ENCODE data around the gene CXCL5.

CXCL5 gene

GRCh38 chr4:73998040-73999011, at the start of gene CXCL5:
Gene CXCL5, minus strand, starts transcription at chr4:73998677. Its CDS starts 96 bp downstream, at chr4:73998581.
- FAIRE-seq, result no peak
- DNase-seq (ENCODE audit: insufficient read length, low spot score), result no peak

GRCh38 chr4:74047152-74047551, 48.7 kb upstream of the CXCL5 start:
- no peak for DNase-seq (ENCODE audit: insufficient read length, low spot score)
- no peak for FAIRE-seq

- FAIRE-seq (no peak), DNase-seq (ENCODE audit: insufficient read length, low spot score) (no peak)
Measured at GRCh38 chr4:74045772-74046171, 47.3 kb upstream of the CXCL5 start.

- no peak for DNase-seq (ENCODE audit: insufficient read length, low spot score)
- no peak for FAIRE-seq
Measured at GRCh38 chr4:74045247-74045646, 46.8 kb upstream of the CXCL5 start.

- no peak for DNase-seq (ENCODE audit: insufficient read length, low spot score)
- no peak for FAIRE-seq
Measured at GRCh38 chr4:74044677-74045076, 46.2 kb upstream of the CXCL5 start.

GRCh38 chr4:74042681-74043080, 44.2 kb upstream of the CXCL5 start:
- DNase-seq (ENCODE audit: insufficient read length, low spot score), result no peak
- no peak for FAIRE-seq

- no peak for FAIRE-seq
Measured at GRCh38 chr4:74041418-74041817, 42.9 kb upstream of the CXCL5 start.

GRCh38 chr4:74039315-74039763, 40.9 kb upstream of the CXCL5 start:
- FAIRE-seq (no peak), DNase-seq (ENCODE audit: insufficient read length, low spot score) (no peak)

More at GRCh38 chr4:74041418-74041817, 42.9 kb upstream of the CXCL5 start:
- no peak for DNase-seq (ENCODE audit: insufficient read length, low spot score)

GRCh38 chr4:74038425-74039314, 40.2 kb upstream of the CXCL5 start, which contains the start of gene CXCL3:
Gene CXCL3, minus strand, starts transcription at chr4:74038689. Its CDS starts 78 bp downstream, at chr4:74038611.
- DNase-seq (ENCODE audit: insufficient read length, low spot score) (no peak), FAIRE-seq (peak; percentile 39)

GRCh38 chr4:74038086-74038424, 39.6 kb upstream of the CXCL5 start:
- FAIRE-seq, result peak; percentile 47
- DNase-seq (ENCODE audit: insufficient read length, low spot score), result no peak

- FAIRE-seq (no peak), DNase-seq (ENCODE audit: insufficient read length, low spot score) (no peak)
Measured at GRCh38 chr4:74037076-74037955, 38.8 kb upstream of the CXCL5 start.

- DNase-seq (ENCODE audit: insufficient read length, low spot score) (no peak), FAIRE-seq (no peak)
Measured at GRCh38 chr4:74033739-74034138, 35.3 kb upstream of the CXCL5 start.

GRCh38 chr4:74032064-74032463, 33.6 kb upstream of the CXCL5 start:
- no peak for FAIRE-seq
- DNase-seq (ENCODE audit: insufficient read length, low spot score), result no peak

GRCh38 chr4:74031576-74031975, 33.1 kb upstream of the CXCL5 start:
- no peak for DNase-seq (ENCODE audit: insufficient read length, low spot score)
- no peak for FAIRE-seq

- no peak for FAIRE-seq
- DNase-seq (ENCODE audit: insufficient read length, low spot score), result no peak
Measured at GRCh38 chr4:74030285-74030684, 31.8 kb upstream of the CXCL5 start.

- FAIRE-seq, result no peak
- DNase-seq (ENCODE audit: insufficient read length, low spot score), result no peak
Measured at GRCh38 chr4:74028504-74028903, 30.0 kb upstream of the CXCL5 start.

GRCh38 chr4:74023709-74024108, 25.2 kb upstream of the CXCL5 start:
- FAIRE-seq, result no peak
- no peak for DNase-seq (ENCODE audit: insufficient read length, low spot score)

- DNase-seq (ENCODE audit: insufficient read length, low spot score), result no peak
- FAIRE-seq, result no peak
Measured at GRCh38 chr4:74021601-74022000, 23.1 kb upstream of the CXCL5 start.

GRCh38 chr4:74018771-74019170, 20.3 kb upstream of the CXCL5 start:
- no peak for FAIRE-seq

GRCh38 chr4:74018116-74018515, 19.6 kb upstream of the CXCL5 start:
- DNase-seq (ENCODE audit: insufficient read length, low spot score), result no peak
- no peak for FAIRE-seq

More at GRCh38 chr4:74018771-74019170, 20.3 kb upstream of the CXCL5 start:
- DNase-seq (ENCODE audit: insufficient read length, low spot score), result no peak
